IPS DF 6.9 (cell line): ENCODE data around the gene COL9A3.
"Not testable (repeated sequence)": the region's sequence is repeated elsewhere in the genome, so short reads cannot be mapped to it uniquely, and the experiment has no call there.

Experiments used
- DNase-seq: peaks from one replicate; pipeline ENCODE4 v3.0.0-alpha.2; 2013; ENCODE audit warnings: low read depth, low spot score
- H3K27ac ChIP-seq: one replicate; pipeline ENCODE4 v1.5.1; 2013; ENCODE audit warnings: low read length, control low read depth
- H3K27me3 ChIP-seq: 2 replicates; pipeline ENCODE4 v1.6.1; 2013; ENCODE audit warnings: mild to moderate bottlenecking, low read length; ENCODE audit not compliant: control insufficient read depth, insufficient read depth
- H3K36me3 ChIP-seq: 2 replicates; pipeline ENCODE4 v1.6.1; 2013; ENCODE audit warnings: low read length; ENCODE audit not compliant: control insufficient read depth, insufficient read depth
- H3K4me1 ChIP-seq: 2 replicates; pipeline ENCODE4 v1.6.1; 2013; ENCODE audit warnings: low read length; ENCODE audit not compliant: control insufficient read depth, insufficient read depth
- H3K4me3 ChIP-seq: 2 replicates; pipeline ENCODE4 v1.5.1; 2013; ENCODE audit warnings: mild to moderate bottlenecking, low read length
- H3K9me3 ChIP-seq: 2 replicates; pipeline ENCODE4 v1.6.1; 2013; ENCODE audit warnings: low read length, inconsistent platforms; ENCODE audit not compliant: control insufficient read depth, insufficient read depth
- WGBS: extraction: QIAGEN DNeasy Blood & Tissue Kit; methylation state at CpG from one replicate; pipeline ENCODE4 v1.1.7; 2013; ENCODE audit warnings: mixed read lengths, missing lambda C conversion rate; ENCODE audit not compliant: insufficient read length, insufficient coverage; 5-methylcytosine and 5-hydroxymethylcytosine counted together

Gene COL9A3

DNA sequence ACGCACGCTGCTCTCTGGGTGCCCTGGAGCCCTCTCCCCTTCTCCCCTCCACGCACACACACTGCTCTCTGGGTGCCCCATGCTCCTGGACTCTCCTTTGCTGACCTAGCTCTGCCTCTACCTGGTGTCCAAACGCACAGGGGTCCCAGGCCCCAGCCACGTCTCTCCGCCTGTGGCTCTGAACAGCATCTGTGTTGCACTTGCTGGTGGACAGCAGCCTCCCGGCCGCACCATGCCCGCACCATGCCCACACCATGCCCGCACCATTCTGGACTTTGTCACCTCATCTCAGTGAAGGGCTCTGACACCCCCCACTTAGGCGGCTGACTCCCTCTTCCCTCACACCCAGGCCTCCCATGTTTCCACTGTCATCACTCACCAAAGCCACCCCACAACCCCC, 23.0 kb downstream of the COL9A3 start:
- no peaks in the 10 kb centered on the region for H3K9me3 ChIP-seq
- no CpG with 5 or more reads among the region's 11 CpGs for WGBS
- H3K4me3 ChIP-seq: no peak overlapping the region
- no peaks in the 10 kb centered on the region for H3K27me3 ChIP-seq
- H3K4me1 ChIP-seq: no peaks in the 10 kb centered on the region
- H3K27ac ChIP-seq: no peak overlapping the region
- DNase-seq: no peak
- H3K36me3 ChIP-seq: peaks cover 9% of the 10 kb centered on the region

DNA sequence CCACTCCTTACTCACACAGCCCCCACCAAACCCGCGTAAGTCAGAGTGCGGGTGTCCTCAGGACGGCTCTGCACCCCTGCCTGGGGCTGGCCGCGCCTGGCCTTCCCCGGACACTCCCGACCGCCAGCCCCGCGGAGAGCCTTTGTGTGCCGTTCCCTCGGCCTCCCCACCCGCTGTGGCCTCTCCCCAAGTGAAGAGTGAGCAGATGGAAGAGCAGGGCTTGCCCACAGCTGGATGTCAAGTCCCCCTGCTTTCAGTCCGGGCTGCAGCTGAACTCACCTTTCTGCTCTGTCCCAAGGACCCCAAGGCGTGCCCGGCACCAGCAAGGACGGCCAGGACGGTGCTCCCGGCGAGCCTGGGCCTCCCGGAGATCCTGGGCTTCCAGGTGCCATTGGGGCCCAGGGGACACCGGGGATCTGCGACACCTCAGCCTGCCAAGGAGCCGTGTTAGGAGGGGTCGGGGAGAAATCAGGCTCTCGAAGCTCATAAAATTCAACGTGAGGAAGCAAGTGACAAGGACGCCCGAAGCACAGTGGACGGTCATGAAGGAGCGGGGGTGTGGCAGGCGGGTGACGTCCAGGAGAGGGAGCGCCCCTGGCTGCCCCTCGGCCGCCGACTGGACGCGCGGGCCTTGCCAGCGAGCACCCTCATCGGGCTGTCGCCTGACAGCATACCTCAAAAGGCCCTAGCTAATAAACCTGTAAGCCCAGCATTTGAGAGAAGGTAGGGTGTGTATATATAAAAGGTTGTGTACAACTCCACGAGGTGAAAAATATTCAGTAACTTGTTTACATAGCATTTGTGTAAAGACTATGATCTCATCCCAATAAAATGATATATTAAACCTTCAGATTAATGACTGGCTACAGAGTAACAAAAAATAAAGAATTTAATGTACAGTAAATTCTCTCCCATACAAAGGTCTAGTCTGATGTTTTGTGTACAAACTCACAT, 23.7 kb downstream of the COL9A3 start:
- Histone ChIP-seq H3K27me3 (no peaks in the 10 kb centered on the region), H3K27ac (no peak overlapping the region), H3K4me3 (no peak overlapping the region), H3K9me3 (no peaks in the 10 kb centered on the region), H3K4me1 (no peaks in the 10 kb centered on the region), H3K36me3 (peaks cover 5% of the 10 kb centered on the region; the same call in 1 of the 2 replicates)
- no CpG with 5 or more reads among the region's 45 CpGs for WGBS
- no peak for DNase-seq

DNA sequence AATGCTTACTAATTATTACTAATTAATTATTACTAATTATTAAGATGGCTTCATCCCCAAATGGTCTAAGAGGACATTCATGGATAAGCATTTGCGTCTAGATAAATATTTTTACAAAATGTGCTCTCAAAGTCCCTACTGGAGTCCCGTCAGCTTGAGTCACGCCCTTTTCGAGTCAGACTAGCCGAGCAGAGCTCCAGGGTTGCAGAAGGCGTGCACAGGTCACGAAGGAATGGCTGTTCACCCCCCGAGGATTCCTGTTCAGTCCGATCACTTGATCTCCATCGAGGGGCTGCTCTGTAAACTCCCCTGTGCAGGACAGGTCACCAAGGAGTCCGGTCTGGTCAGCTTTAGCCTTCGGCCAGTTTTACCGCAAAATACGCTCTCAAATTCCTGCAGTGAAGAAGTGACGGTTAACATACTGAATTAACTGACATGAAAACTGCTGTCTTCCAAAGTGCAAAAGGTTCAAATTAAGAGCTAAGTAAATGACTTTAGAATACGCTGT, 24.9 kb downstream of the COL9A3 start:
- Histone ChIP-seq H3K27me3 (no peaks in the 10 kb centered on the region), H3K4me1 (no peaks in the 10 kb centered on the region), H3K27ac (no peak overlapping the region), H3K36me3 (0 out of 2 replicates have a peak, but pooled peaks cover under 1% of the 10 kb centered on the region), H3K4me3 (no peak overlapping the region), H3K9me3 (no peaks in the 10 kb centered on the region)
- WGBS: no CpG with 5 or more reads among the region's 16 CpGs
- DNase-seq: no peak

DNA sequence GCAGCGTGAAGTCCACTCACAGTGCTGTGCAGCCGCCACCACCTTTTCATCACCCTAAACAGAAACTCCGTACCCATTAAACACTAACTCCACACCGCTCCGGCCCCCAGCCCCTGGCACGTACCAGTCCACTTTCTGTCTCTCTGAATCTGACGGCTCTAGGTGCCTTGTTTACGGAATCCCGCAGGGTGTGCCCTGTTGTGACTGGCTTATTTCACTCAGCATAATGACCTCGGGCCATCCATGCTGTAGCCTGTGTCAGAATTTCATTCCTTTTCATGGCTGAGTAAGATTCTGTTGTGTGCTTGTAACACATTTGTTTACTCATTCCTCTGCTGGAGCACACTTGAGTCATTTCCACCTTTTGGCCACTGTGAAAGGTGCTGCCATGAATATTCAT, 26.8 kb downstream of the COL9A3 start:
- DNase-seq: no peak
- no peak overlapping the region for H3K4me3 ChIP-seq
- no CpG with 5 or more reads among the region's 10 CpGs for WGBS
- no peaks in the 10 kb centered on the region for H3K27me3 ChIP-seq
- H3K36me3 ChIP-seq: no peaks in the 10 kb centered on the region
- H3K27ac ChIP-seq: no peak overlapping the region
- H3K4me1 ChIP-seq: no peaks in the 10 kb centered on the region
- H3K9me3 ChIP-seq: no peaks in the 10 kb centered on the region

DNA sequence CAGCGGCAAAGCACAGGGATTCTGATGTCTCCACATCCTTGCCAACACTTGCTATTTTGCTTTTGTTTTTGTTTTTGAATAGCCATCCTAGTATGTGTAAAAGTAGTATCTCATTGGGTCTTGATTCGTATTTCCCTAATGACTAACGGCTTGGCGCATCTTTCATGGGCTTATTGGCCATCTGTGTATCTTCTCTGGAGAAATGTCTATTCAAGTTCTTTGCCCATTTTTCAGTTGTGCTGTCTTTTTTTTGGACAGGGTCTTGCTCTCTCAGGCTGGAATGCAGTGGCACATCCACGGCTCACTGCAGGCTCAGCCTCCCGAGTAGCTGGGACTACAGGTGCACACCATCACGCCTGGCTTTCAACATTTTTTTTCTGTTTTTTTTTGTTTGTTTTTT, 27.3 kb downstream of the COL9A3 start:
- DNase-seq: no peak
- Histone ChIP-seq H3K4me3 (no peak overlapping the region), H3K9me3 (no peaks in the 10 kb centered on the region), H3K4me1 (no peaks in the 10 kb centered on the region), H3K27me3 (no peaks in the 10 kb centered on the region), H3K27ac (no peak overlapping the region), H3K36me3 (no peaks in the 10 kb centered on the region)
- WGBS: no CpG with 5 or more reads among the region's 7 CpGs

DNA sequence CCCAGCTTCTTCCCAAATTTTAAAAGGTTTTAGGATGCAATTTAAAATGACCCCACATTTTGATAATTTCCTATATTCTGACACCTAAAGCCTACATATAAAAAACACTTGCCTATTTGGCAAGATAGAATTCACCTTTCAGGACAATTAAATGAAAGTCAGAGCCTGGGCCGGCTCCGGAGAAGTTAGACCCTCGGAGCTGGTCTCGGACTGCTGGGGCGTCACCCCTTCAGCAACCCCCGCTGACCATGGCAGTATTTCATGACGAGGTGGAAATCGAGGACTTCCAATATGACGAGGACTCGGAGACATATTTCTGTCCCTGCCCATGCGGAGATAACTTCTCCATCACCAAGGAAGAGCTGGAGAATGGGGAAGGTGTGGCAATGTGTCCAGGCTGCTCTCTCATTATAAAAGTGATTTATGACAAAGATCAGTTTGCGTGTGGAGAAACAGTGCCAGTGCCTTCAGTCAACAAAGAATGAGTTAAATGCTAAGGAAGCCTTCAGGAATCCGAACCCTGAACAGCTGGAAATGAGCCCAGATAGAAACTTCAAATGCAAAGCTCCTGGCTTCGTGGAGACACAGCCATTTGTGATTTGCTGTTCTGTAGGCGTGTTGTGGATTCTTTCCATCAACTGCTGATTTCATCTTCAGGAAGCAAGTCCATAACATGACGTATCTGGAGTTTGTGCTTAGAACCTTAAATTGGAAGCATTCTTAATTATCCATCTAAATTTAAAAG, 28.7 kb downstream of the COL9A3 start:
- no peak overlapping the region for H3K27ac ChIP-seq
- WGBS: no CpG with 5 or more reads among the region's 16 CpGs
- no peaks in the 10 kb centered on the region for H3K27me3 ChIP-seq
- no peaks in the 10 kb centered on the region for H3K4me1 ChIP-seq
- DNase-seq: no peak
- no peak overlapping the region for H3K4me3 ChIP-seq
- no peaks in the 10 kb centered on the region for H3K9me3 ChIP-seq
- 0 out of 2 replicates have a peak, but pooled peaks cover 2% of the 10 kb centered on the region for H3K36me3 ChIP-seq

DNA sequence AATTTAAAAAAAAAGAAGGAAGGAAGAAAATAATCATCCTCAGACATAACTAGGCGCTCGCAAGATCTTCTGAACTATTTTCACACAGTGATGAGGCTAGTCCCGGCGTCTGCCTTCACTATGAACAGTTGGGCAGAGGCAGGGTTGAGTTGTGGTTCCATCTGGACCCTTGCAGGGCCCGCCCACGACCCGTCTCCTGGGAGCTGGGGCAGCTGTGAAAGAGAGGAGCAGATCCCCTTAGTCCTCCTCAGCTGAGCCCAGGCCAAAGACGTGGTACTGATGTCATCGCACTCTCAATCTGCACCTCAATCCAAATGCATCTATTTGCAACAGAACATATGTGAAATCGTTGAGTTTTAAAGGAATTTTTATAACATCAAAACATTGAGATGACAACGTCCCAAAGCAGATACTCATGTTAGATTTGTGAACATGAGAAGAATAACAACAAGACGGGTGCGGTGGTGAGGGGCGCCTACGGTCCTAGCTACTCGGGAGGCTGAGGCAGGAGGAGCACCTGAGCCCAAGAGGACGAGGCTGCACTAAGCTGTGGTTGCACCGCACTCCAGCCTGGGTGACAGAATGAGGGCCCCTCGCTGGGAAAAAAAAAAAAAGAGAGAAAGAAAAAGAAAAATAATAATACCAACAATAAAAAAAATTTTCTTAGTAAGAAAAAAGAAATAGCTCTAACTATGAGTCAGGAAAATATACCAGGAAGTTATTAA, 29.5 kb downstream of the COL9A3 start:
- Histone ChIP-seq H3K4me3 (no peak overlapping the region), H3K36me3 (0 out of 2 replicates have a peak, but pooled peaks cover 3% of the 10 kb centered on the region), H3K27ac (no peak overlapping the region), H3K27me3 (no peaks in the 10 kb centered on the region), H3K4me1 (no peaks in the 10 kb centered on the region), H3K9me3 (no peaks in the 10 kb centered on the region)
- no peak for DNase-seq
- WGBS: no CpG with 5 or more reads among the region's 19 CpGs

DNA sequence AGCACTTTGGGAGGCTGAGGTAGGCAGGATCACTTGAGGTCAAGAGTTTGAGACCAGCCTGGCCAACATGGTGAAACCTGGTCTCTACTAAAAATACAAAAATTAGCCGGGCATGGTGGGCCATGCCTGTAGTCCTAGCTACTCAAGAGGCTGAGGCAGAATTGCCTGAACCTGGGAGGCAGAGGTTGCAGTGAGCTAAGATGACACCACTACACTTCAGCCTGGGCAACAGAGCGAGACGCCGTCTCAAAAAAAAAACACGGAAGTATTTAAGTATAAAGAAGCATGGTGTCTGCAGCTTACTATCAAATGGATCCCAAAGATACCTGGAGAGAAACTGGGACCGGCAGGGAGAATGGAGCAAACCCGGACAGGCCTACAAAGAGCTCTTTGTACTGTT, 32.1 kb downstream of the COL9A3 start:
- no CpG with 5 or more reads among the region's 7 CpGs for WGBS
- H3K9me3 ChIP-seq, H3K27me3 ChIP-seq, DNase-seq, H3K4me1 ChIP-seq, H3K27ac ChIP-seq, H3K4me3 ChIP-seq: not testable (repeated sequence)
- peaks cover 10% of the 10 kb centered on the region for H3K36me3 ChIP-seq

DNA sequence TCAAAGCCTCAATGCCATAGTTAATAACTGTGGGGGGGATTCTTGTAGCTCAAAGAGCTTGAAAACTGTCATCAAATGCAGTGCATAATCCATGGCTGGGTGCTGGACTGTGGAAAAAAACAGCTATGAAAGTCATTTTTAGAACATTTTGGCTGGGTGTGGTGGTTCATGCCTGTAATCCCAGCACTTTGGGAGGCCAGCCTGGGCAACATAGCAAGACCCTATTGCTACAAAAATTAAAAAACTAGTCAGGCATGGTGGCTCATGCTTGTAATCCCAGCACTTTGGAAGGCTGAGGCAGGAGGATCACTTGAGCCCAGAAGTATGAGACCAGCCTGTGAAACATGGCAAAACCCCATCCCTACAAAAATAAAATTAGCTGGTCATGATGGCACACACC, 32.6 kb downstream of the COL9A3 start:
- no peak overlapping the region for H3K4me3 ChIP-seq
- H3K27ac ChIP-seq: no peak overlapping the region
- H3K36me3 ChIP-seq: peaks cover 10% of the 10 kb centered on the region
- H3K27me3 ChIP-seq: no peaks in the 10 kb centered on the region
- no peak for DNase-seq
- H3K9me3 ChIP-seq: no peaks in the 10 kb centered on the region
- H3K4me1 ChIP-seq: no peaks in the 10 kb centered on the region

DNA sequence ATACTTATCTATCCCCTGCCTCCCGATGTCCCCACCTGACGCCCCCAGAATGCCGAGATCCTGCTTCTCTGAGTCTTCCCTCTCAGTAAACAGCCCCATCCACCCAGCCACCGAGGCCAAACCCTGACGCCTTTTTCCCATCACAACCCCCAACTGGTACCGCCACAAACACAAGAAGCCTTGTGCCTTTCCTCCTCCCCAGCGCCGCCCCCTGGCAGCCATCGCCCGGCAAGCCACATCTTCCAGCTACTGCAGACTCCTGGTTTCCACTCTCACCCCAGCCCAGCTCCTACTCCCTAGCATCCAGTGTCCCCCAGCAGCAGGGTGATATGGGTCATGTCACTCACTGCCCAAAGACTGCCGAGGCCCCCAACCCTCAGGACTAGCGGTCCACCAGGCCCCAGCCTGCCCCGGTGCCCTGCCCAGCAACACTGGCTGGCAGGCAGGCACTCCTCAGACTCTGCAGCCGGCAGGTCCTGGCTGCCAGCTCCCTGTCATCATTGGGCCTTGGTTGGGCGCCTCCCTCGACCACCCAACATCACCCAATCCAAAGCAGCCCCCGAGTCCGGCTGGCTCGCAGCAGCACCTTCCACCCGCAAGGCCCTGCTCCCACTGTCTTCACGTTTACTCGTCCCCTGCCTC, 33.6 kb downstream of the COL9A3 start:
- no peak for DNase-seq
- Histone ChIP-seq H3K27me3 (no peaks in the 10 kb centered on the region), H3K4me1 (no peaks in the 10 kb centered on the region), H3K4me3 (no peak overlapping the region), H3K27ac (no peak overlapping the region), H3K9me3 (no peaks in the 10 kb centered on the region), H3K36me3 (peaks cover 10% of the 10 kb centered on the region)
- WGBS: no CpG with 5 or more reads among the region's 22 CpGs
